GM13977 (cell line): Measurements from ENCODE around the gene ARGFX.
A peak's percentile ranks its signal among the peaks of the same experiment; 100 is the strongest.

Experiments used
- DNase-seq: peaks from one replicate; pipeline ENCODE4 v3.0.0; 2012; ENCODE audit warnings: low spot score
- CTCF ChIP-seq: IDR thresholded peaks from 2 replicates; pipeline ENCODE4 v1.5.1; 2012; ENCODE audit warnings: mild to moderate bottlenecking, control low read depth; ENCODE audit not compliant: insufficient read depth; ENCODE audit errors: extremely low read depth, missing control alignments
- in situ Hi-C: fragments of 300-500 bp; cut with MboI; formaldehyde crosslinking; loops from one replicate; pipeline ENCODE4 v1.12.0; 2022; ENCODE audit warnings: low sequenced_read_pairs, low pct_unique_long_range_greater_than_20kb, mixed read lengths, inconsistent platforms; ENCODE audit not compliant: unreplicated experiment

The ARGFX gene

GRCh38 chr3:121545049-121545573 is 22.6 kb upstream of the ARGFX start:
- peak; percentile 21 for DNase-seq
- TF ChIP-seq CTCF, result no peak
- in situ Hi-C loops, result loop anchor here (10.0 kb wide), 1 partner anchor 550 kb away; no protein-coding TSS in a partner anchor

GRCh38 chr3:121545574-121546455 is 21.9 kb upstream of the ARGFX start, which contains the start of gene POLQ:
POLQ (minus strand) TSS chr3:121545988; CDS start chr3:121545877, 111 bp downstream.
- DNase-seq, result peak; percentile 90
- in situ Hi-C loops, result loop anchor here (10.0 kb wide), 1 partner anchor 549 kb away; no protein-coding TSS in a partner anchor
- no peak for TF ChIP-seq CTCF

- no peak for DNase-seq
- in situ Hi-C loops, result no loop called here
- TF ChIP-seq CTCF, result no peak
Measured at GRCh38 chr3:121552379-121552778, 15.4 kb upstream of the ARGFX start.

- TF ChIP-seq CTCF, result no peak
- no peak for DNase-seq
- in situ Hi-C loops, result no loop called here
Measured at GRCh38 chr3:121552797-121553196, 15.0 kb upstream of the ARGFX start.

GRCh38 chr3:121557426-121557934 is 10.3 kb upstream of the ARGFX start:
- TF ChIP-seq CTCF, result no peak
- in situ Hi-C loops, result no loop called here
- no peak for DNase-seq

- in situ Hi-C loops, result no loop called here
- no peak for TF ChIP-seq CTCF
Measured at GRCh38 chr3:121562148-121562547, 5.6 kb upstream of the ARGFX start.

More at GRCh38 chr3:121562148-121562547, 5.6 kb upstream of the ARGFX start:
- no peak for DNase-seq
